HG03521 (cell line): ENCODE measurements around the gene PTPN4.
A peak's percentile ranks its signal among the peaks of the same experiment; 100 is the strongest.
"Not testable (repeated sequence)": the region's sequence is repeated elsewhere in the genome, so short reads cannot be mapped to it uniquely, and the experiment has no call there.

ENCODE experiments used
- ATAC-seq: cut with Tn5 transposase; IDR thresholded peaks from one replicate; pipeline ENCODE4 v1.9.1; 2021; ENCODE audit warnings: mild to moderate bottlenecking, moderate library complexity; ENCODE audit not compliant: unreplicated experiment

Gene PTPN4

GRCh38 chr2:120012771-120013596, 253.3 kb downstream of the PTPN4 start, which contains the start of gene EPB41L5:
EPB41L5 (plus strand) TSS chr2:120013077; CDS start chr2:120019085, 6,008 bp downstream.
- peak; percentile 98 for ATAC-seq

- no peak for ATAC-seq
These were observed 254.0 kb downstream of the PTPN4 start for GRCh38 chr2:120013597-120014223.

GRCh38 chr2:120014226-120014980, 254.7 kb downstream of the PTPN4 start:
- no peak for ATAC-seq

GRCh38 chr2:120016800-120017199, 257.1 kb downstream of the PTPN4 start:
- no peak for ATAC-seq

GRCh38 chr2:120017201-120017600, 257.5 kb downstream of the PTPN4 start:
- no peak for ATAC-seq

GRCh38 chr2:120018549-120018948, 258.8 kb downstream of the PTPN4 start:
- ATAC-seq = no peak

- no peak for ATAC-seq
These were observed 260.8 kb downstream of the PTPN4 start for GRCh38 chr2:120020554-120020953.

- ATAC-seq = not testable (repeated sequence)
These were observed 262.8 kb downstream of the PTPN4 start for GRCh38 chr2:120022505-120022904.

GRCh38 chr2:120026890-120027289, 267.2 kb downstream of the PTPN4 start:
- no peak for ATAC-seq

- ATAC-seq = no peak
These were observed 269.1 kb downstream of the PTPN4 start for GRCh38 chr2:120028795-120029194.

- no peak for ATAC-seq
These were observed 270.2 kb downstream of the PTPN4 start for GRCh38 chr2:120029672-120030640.

- ATAC-seq = no peak
These were observed 272.6 kb downstream of the PTPN4 start for GRCh38 chr2:120032297-120032696.
